Kidney epithelial cell (primary cell): Measurements from ENCODE around the gene TTC3. TPM values are rescaled to one million over a fixed set of nuclear protein-coding genes. Genes with fewer than 3 reads are reported as not detected.

Experiments used
- DNase-seq: peaks from one replicate; pipeline ENCODE4 v3.0.0-alpha.2; 2010; ENCODE audit warnings: low read depth
- H3K27me3 ChIP-seq: 2 replicates; pipeline ENCODE4 v1.6.0; 2011; ENCODE audit warnings: low read length; ENCODE audit not compliant: control insufficient read depth, insufficient read depth
- H3K36me3 ChIP-seq: 2 replicates; pipeline ENCODE4 v1.5.1; 2011; ENCODE audit warnings: low read length; ENCODE audit not compliant: control insufficient read depth, insufficient read depth
- H3K4me3 ChIP-seq: 2 replicates; pipeline ENCODE4 v1.5.1; 2011; ENCODE audit warnings: low read depth, mild to moderate bottlenecking, control low read depth, low read length
- CTCF ChIP-seq: IDR thresholded peaks from 2 replicates; pipeline ENCODE4 v1.5.1; 2011; ENCODE audit warnings: mild to moderate bottlenecking, moderate library complexity, low read length, control low read depth, inconsistent platforms; ENCODE audit not compliant: insufficient read depth, poor library complexity, severe bottlenecking
- total RNA-seq: library from RNA; depleted of rRNA; stranded (reverse); fragments of >200 nt; gene quantifications from 2 replicates; pipeline ENCODE4 v1.2.3, GENCODE V29; 2015

TTC3 gene
- total RNA-seq, 1 donor from 2014 or later = 139 TPM

DNA sequence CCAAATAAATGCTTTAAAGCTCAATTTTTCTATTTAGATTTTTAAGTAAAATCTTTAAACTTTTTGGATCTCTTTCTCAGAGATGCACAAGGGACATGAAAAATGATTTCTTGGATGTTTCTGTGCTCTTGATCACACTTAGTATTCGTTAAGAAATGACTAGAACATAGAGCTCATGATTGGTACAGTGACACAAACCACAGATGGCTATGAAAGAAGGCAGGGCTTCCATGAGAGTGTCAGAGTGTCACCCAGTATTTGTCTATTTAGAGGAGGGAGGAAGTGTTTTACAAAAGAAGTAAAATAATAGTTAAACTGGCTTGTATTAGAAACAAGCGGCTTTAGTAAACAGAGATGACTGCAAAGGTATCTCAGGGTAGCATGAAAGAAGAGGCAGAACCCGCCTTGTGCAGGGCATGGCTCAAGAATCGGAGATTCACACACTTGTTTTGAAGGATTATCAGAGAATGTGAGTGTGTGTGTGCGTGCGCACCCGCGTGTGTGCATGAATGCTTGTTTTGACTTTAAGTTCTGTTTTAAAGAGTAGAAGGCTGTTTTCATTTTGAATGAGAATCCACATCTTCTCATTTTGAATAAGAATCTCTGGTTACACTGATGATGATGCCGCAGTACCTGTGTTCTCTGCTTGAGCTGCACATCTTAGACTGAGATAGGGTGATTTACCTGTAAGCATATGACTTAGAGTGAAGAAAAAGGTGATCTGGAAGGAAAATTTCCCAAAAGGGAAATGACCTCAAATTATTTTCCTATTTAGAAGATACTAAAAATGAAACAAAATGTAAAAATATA lies 111.9 kb downstream of the TTC3 start:
- H3K36me3 ChIP-seq = no peaks in the 10 kb centered on the region
- H3K4me3 ChIP-seq = no peak overlapping the region
- H3K27me3 ChIP-seq = no peaks in the 10 kb centered on the region
- TF ChIP-seq CTCF = no peak
- no peak for DNase-seq

GRCh38 chr21:37186983-37187382 lies 113.9 kb downstream of the TTC3 start:
- no peak for DNase-seq
- H3K36me3 ChIP-seq = no peaks in the 10 kb centered on the region
- H3K4me3 ChIP-seq = no peak overlapping the region
- TF ChIP-seq CTCF = no peak
- H3K27me3 ChIP-seq = no peaks in the 10 kb centered on the region

DNA sequence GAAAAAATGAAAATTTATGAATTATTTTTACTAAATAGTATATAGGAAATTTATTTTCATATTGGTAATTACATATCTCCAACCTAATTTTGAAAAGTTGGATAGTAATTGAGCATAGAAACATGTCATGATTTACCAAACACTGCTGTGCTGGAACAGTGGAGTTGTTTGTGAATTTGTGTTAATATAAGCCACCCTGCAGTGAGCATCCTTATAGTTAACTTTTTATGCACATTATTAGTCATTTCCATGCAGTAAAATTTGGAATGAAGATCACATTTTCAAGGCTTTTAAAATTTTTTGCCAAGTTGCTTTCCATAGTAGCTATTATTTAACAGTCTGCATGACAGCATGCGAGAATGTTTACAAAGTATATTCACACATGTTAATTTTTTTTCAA lies 115.8 kb downstream of the TTC3 start:
- H3K4me3 ChIP-seq = no peak overlapping the region
- no peak for DNase-seq
- no peaks in the 10 kb centered on the region for H3K27me3 ChIP-seq
- H3K36me3 ChIP-seq = peaks cover under 1% of the 10 kb centered on the region
- no peak for TF ChIP-seq CTCF

GRCh38 chr21:37192019-37192418 lies 119.0 kb downstream of the TTC3 start:
- Histone ChIP-seq H3K4me3 (no peak overlapping the region), H3K27me3 (no peaks in the 10 kb centered on the region), H3K36me3 (peaks cover 6% of the 10 kb centered on the region)
- DNase-seq = no peak
- TF ChIP-seq CTCF = no peak

- H3K36me3 ChIP-seq = peaks cover 6% of the 10 kb centered on the region
- no peaks in the 10 kb centered on the region for H3K27me3 ChIP-seq
- no peak for DNase-seq
- no peak overlapping the region for H3K4me3 ChIP-seq
- no peak for TF ChIP-seq CTCF
Measured at GRCh38 chr21:37193006-37193405, 120.0 kb downstream of the TTC3 start.

- H3K36me3 ChIP-seq = peaks cover 6% of the 10 kb centered on the region
- no peak for DNase-seq
Measured at GRCh38 chr21:37193676-37194075, 120.6 kb downstream of the TTC3 start.

More at GRCh38 chr21:37193676-37194075, 120.6 kb downstream of the TTC3 start:
- TF ChIP-seq CTCF = no peak
- Histone ChIP-seq H3K4me3 (no peak overlapping the region), H3K27me3 (no peaks in the 10 kb centered on the region)
